GM18520 (cell line): ENCODE measurements around the gene CLUH.

Source experiments
- ATAC-seq: cut with Tn5 transposase; IDR thresholded peaks from one replicate; pipeline ENCODE4 v1.9.1; 2021; ENCODE audit not compliant: unreplicated experiment

Gene CLUH

DNA sequence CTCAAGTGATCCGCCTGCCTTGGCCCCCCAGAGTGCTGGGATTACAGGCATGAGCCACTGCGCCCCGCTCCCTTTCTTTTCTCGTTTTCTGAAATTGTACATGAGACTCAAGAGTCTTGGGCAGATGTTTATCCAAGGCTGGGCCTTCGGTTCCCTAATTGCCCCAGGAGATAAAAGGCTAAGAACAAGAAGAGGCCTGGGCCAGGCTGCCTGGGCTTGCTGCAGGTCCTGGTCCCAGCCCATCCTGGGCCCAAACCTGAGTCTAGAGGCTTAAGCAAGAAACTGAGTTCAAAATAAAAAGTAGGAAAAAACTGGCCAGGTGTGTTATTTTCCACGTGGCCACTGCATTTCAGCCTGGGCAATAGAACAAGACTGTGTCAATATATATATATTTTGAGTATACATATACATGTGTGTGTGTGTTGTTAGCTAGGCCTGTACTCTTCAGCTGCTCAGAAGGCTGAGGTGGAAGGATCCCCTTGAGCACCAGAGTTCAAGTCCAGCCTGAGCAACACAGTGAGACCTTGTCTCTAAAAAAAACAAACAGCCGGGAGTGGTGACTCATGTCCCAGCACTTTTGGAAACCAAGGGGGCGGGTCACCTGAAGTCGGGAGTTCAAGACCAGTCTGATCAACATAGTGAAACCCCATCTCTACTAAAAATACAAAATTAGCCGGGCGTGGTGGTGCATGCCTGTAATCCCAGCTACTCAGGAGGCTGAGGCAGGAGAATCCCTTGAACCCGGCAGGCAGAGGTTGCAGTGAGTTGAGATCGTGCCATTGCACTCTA lies 6.8 kb upstream of the CLUH start:
- no peak for ATAC-seq

DNA sequence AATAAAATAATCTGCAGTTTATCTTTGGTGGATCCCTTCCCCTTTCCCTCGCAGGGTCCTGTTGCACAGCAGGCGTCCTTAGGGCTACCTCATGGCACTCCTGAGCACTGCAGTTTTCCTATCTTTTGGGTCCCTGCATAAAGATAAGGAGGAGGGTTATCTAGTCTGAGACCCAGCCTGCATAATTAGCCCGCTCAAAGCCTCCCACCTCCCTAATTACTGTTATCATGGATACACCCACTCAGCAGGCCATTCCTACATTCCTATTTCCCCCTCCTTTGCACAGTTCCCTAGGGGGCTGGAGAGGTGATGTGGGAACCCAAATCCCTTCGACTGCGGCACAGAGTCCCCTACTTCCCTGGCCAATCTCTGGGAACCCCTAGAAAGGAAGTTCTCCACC lies 5.1 kb upstream of the CLUH start:
- ATAC-seq, result no peak

DNA sequence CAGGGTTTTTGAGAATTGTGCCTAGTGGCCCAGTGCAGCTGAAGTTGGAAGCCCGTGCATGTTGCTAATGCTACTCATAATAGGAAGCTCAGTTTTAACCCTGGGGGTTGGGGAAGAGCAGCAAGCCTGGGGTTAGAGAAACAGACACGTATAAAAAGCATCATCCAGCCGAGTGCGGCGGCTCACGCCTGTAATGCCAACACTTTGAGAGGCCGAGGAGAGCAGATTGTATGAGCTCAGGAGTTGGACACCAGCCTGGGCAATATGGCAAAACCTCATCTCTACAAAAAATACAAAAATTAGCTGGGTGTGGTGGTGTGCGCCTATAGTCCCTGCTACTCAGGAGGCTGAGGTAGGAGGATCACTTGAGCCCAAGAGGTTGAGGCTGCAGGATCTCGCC lies 2.3 kb upstream of the CLUH start:
- ATAC-seq, result no peak

DNA sequence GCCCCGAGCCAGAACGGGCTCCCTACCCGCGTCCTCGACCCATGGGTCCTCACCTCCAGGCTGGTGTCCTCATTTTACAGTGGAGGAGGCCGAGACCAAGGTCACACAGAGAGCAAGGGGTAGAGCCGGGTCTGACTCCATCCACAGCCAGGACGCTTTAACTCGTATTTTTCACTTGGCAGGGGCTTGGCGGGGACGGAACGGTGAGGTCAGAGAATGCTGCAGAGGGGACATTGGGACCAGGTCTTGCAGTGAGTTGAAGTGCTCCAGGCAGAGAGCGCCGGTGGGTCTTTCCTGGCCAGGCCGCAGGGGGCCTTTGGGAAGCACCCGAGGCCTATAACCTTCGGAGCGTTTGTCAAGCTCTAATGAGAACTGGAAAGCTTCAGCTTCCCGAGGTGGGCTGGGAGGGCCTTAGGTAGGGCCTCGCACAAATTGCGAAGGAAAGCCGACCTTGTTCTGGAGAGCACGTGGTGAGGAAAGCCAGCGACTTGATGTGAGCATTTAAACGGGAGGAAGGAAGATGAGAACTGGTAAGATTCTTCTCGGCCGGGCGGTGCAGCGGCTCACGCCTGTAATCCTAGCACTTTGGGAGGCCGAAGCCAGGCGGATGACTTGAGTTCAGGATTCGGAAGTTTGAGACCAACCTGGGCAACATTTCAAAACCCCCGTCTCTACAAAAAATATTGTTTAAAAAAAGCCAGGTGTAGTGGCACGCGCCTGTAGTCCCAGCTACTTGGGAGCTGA lies 908 bp upstream of the CLUH start:
- ATAC-seq, result no peak

DNA sequence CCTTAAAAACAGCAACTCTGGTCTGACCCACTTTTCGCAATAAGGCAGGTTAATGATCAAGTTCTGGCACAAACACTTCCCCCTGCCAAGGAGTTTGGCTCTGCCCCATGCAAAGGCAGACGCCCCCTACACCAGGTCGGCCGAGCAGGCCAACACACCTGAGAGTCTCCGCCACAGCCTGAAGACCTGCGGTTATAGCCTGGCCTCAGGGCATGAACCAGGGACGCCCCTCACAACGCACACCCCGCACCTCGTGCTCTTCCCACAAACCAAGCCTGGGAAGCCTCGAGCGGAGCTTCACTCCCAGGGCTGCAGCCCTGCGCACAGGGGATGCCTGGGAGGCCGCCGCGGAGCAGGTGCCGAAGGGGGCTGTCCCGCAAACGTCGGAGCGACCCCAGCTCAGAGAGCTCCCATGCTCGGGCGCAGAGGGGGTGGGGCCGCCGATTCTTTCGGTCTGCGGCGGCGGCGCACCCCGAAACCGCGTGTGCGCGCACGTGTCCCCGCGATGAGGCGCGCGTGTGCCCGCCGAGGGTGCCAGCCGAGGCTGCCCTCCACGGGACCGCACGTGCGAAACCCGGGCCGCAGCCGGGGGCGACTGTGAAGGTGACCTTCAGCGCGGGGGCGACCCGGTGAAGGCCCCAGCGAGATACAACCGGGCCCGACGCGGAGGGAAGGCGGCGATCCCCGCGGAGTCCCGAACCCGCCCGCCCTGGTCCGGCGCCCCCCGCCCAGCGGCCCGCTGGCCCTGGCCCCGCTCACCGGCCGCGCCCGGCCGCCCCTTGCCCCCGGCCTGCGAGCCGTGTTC lies 559 bp downstream of the CLUH start:
- peak; percentile 7 for ATAC-seq

DNA sequence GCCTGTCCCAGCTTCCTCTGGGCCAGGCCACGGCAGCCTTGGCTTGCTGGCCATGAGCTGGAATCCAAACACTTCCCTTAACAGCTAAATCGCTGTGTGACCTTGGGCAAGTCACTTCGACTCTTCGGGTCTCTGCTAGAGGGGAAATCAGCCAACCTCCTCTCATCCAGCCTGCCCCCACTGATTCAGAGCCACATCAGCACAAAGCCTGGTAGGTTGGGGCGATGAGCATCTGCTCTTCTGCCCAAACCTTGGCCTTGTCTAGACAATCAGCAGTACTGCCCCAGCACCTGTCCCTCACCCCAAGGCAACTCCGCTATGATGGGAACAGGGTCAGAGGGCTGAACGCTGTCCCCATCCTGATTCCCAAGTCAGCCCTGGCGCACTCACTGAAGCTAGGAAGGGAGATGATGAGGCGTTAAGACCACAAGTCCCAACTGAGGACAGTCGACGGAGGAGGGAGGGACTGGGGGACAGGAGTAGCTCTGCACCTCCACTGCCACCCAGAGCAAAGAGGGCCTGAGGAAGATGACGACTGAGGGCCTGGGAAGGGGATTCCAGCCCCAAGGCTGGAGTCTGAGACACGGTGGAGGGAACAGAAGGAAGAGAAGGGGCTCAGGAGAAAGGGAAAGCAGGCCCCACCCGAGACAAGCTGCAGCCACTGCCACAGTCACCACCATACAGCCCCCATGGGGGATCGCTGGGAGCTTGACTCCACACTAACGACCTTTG lies 1.3 kb downstream of the CLUH start:
- ATAC-seq, result no peak

DNA sequence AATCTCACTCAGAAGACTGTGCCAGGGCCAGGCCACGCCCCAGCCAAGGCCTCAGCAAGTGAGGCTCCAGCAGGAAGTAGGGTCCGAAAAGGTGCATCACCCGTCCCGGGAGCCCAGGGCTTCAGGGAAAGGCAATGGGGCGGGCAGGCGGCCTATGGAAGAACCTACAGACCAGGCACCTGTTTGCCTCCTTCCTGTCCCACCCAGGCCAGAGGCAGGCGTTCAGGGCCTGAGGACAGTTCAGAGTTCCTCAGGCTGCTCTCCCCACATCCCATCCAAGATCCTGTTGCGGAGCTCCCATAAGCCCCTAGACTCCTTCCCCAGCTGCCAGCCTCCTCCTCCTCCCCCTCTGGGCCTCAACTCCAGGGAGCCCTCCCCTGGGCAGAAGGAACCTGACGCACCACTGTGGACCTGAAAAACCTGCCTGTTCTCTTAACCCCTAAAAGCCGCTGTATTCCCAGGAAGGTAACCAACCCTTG lies 2.3 kb downstream of the CLUH start:
- ATAC-seq, result no peak

DNA sequence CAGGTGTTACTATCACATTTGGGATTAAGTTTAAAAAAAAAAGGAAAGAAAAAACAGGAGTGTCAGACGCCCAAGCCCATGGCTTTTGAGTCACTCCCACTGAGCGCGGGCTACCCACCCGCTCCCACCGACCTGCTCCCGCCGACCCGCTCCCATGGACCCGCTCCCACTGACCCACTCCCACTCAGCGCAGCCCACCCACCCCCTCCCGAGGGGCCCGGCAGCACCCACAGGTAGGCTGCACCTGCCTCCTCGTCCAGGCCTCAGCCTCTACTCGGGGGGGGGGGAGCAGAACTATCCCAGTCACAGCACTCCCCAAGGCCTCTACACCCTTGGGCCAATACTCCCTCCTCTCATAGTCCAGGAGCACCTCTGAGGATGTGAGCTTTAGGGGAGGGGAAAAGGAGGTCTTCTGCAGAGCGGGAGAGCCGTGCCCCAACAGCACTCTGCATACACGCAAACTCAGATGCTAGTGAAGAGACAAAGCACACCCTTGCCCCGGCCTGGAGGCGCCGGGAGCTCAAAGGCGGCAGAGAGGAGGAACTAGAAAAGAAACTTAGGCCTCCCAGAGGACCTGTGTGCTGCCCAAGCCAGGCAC lies 2.9 kb downstream of the CLUH start:
- no peak for ATAC-seq

DNA sequence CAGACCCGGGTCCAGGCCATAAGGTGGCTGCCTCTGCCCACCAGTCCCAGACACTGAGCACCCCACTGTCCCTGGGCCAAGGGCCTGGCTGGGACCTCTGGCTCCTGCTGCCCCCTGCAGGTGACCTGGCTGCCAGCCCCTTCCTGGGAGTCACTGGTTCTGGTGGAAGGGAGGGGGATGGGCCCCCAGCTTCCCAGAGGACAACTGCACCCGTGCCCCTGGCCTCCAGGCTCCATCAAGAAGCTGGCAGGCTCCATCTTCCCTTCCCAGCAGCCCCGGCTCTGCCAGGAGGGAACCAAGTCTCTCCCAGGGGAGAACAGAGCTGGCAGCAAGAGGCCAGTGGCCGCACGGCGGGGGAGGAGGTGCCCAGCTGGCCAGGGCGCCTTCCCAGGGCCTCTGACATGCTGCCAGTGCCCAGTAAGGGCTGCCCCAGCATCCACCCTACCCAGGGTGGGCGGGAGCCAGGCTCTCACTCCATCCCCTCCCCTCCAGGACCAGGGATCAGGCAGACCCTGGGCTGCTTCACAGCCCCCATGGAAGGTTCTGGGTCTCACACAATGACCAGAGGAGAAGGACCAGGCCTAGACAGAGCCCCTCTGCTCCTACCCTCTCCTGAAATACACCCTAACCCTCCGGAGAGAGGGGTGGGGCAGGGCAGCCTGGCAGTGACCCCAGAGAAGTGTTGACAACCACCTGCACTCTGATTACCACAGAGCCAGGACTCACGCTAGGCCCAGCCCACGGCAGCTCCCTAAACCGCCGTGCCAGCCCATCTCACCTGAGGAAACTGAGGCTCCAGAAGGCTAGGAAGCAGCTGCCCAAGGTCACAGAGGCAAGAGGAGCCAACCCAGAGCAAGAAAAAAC lies 3.6 kb downstream of the CLUH start:
- no peak for ATAC-seq

DNA sequence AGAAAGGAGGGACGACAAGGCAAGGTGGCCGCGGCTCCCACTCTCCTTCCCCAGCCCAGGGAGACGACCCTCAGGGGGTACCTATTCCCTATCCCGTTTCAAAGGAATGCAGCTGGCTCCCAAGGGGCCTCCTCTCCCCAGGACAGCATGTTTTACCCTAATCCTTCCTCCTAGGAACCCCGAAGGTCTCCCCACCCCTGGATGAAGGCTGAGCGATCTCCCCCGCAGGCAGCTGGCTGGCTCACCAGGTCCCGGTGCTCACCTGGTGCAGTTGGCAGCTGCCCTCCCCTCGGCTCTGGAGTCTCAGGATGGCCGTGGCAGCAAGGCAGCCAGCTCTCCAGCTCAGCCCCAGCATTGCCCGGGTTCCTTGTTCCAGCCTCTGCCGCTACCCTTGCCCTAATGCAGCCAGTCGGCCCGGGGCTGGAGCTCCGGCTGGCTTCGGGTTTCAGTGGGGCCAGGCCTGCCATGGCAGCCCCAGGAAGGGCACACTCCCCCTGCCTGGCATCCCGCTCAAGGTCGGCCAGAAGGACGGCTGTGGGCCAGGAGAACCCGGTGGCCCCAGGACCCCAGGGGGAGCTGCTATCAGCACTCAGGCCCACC lies 4.6 kb downstream of the CLUH start:
- ATAC-seq, result no peak

DNA sequence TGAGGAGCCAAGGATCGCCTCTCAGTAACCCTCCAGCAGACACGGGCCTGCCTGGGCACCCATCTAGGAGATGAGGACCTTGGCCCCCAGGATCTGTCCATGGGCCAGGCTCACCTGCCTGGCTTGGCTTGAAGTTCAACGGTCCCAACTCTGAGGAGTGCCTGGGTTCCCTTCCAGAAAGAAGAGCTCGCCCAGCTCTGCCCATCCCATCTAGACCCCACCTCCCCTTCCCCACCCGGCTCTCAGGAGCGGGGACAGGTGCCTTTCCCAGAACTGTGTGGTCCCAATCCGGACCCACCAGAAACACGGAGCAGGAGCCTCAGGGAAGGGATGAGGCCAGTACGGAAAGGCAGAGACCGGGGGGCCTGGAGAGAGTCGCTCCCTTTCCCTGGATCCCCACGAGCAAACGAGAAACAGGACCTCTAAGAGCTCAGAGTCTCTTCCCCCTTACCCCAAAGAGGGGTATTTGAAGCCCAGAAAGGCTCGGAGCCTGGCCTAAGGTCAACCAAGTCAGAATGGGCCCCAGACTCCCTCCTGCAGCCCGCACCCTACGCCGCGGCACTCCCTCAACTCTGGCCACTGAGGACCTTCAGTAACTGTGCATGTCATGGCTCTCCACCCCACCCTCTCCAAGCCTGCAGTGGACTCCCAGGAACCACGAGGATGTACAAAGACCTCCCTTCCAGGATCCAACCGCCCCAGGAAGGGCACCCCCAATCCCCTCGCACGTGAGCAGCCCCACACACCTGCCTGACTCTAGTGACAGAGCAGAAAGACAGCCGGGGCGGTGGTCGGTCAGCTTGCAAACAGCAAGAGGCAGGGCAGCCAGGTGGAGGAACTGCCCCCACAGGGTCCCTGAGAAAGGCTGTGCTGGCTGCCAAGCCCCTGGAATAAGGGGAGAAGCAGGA lies 5.4 kb downstream of the CLUH start:
- no peak for ATAC-seq

DNA sequence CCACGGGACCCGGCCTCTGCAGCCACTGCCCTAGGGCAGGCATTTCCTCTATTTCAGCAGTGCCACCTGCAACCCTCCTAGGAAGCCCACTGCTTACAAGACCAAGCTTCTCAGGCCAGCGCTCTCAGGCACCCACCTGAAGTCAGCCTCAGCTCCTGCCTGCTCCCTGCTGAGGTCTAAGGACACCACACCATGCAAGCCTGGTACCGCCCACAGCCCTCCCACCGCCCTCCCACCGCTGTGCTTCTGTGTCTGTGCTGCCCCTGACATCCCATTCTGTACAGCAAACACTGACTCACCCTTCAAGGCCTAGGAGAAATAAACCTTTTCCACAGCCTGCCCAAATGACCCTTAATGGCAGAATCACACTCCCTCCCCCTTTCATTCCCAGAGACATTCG lies 6.3 kb downstream of the CLUH start:
- ATAC-seq, result no peak

DNA sequence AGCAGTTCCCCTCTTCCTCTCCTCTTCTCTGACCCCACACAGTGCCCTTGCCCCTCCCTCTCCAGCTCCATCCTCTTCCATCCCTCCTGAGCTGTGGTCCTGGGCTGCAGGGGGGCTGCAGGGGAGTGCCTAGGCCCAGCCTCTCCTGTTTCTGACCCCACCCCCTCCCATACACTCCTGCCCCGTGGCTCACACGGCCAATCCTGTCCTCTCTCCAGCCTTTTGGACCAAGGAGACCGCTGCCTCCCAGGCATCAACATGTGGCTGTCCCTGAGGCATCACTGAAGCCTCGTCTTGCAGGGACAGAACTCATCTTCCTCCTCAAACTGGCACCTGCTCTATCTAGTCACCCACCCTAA lies 6.7 kb downstream of the CLUH start:
- ATAC-seq, result no peak

DNA sequence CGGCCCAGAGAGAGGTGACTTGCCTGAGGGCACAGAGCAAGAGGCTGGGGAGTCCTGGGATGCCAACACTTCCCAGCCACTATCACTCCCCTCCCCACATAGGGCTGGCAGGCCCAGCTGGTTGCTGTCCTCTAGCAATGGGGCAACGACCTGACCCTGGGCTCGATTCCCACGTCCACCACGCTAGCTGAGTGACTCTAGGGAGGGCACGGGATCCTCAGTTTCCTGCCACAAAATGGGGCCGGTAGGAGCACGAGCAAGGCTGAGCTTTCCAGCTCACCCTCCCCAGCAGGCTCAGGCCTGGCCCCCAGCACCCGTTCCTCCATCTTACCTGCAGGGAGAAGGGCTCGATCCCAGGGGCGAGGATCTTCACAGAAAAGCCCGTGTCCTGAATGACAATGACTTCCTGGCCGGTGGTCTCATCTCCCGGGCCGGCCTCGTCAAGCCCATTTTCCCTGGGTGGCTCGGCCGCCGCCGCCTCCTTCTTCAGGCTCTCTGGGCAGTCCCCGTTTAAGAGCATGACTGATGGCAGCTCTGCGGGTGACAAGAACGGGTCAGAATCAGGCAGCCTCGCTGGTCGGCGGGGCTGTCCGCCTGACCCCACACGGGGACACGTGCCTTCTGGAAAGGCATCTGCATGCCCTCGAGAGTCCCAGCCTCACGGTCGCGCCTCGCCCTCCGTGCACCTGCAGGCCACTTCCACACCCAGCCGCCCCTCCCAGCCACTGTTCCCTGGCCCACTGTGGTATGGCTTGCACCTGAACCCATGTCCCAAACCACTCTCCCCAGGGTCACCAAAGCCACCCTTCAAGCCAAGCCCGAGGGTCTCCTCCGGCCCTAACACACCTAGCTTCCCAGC lies 7.3 kb downstream of the CLUH start:
- ATAC-seq, result no peak

DNA sequence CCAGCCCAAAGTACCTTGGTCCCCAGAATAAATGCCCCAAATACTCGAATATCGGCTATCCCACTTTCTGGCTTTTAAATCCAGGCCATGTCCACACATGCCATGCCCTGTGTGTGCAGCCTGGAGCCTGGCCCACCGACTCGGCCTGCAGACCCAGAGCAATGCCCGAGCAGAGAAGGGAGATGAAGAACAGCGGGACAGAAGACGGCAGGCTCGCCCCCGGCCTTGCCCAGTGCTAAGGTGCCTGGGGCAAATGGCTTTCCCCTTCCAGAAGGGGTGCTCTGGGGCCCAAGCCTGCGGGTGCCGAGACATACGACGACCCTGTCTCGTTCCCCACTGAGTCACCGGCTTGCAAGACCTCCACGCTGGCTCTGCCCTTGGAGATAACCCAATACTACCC lies 8.0 kb downstream of the CLUH start:
- ATAC-seq, result no peak

DNA sequence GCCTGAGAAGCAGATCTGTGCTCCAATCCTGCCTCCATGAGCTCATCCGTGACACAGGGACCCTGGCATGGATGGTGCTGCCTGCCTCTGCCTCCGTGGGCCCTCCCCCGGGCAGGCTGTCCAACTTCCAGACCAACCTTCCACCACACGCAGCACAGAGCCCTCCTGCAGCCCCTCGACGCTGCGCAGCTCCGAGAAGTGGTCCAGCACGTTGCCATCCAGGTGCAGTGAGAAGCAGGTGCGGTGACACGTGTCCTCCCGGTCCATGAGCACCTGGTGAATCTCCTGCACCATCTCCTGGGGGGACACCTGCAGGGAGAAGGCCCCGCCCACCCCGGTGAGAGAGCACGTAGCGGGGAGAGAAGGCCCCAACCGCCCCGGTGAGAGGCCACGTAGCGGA lies 8.4 kb downstream of the CLUH start:
- ATAC-seq, result no peak

DNA sequence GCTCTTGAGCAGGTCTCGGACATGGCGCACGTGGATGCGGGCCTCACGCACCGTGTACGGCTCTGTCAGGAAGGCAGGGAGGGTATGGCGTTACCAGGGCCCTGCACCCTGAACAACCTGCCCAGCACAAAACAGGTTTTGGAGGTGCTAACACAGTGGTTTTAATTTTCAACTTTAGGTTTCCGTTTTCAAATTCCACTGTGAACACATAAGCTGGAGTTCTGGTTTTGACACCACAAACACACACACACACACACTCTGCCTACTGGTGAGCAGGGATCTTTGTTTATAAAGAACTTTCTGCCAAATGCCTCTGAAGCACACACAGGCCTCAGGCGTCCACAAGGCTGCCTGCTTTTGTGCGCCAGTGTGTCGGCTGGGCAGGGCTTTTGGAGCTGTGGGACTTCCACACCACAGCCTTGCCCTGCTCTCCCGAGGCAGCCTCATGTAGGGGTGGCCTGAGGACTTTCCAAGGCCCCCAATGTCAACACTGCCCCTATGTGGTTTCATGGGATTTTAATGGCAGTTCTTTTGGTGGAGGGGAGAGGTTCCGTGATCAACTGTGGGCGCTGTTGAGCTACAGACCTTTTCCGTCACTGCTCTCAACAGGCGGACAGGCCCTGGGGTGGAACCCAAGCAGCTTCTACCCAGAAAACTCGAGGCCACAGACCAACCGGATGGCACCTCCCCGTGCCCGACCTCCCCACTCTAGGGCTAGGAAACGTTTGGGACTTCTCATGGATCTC lies 9.4 kb downstream of the CLUH start:
- no peak for ATAC-seq
